Coronary artery (tissue), 2 donors: ENCODE results near the gene SLC35A5.

Experiments used
- DNase-seq: peaks from one replicate; pipeline ENCODE4 v3.0.0-alpha.2; 2017; ENCODE audit warnings: low spot score
- H3K27ac ChIP-seq, 2 donors: fragments of 200-600 bp; sonication (generic); one replicate each; pipeline ENCODE4 v1.5.1; 2016 to 2019
- H3K4me3 ChIP-seq: fragments of 200-600 bp; sonication (generic); 2 replicates; pipeline ENCODE4 v1.5.1; 2016; ENCODE audit warnings: mild to moderate bottlenecking, moderate library complexity
- TF ChIP-seq, protein P1 (sequence below): fragments of 200-600 bp; sonication (generic); IDR thresholded peaks from one replicate; pipeline ENCODE4 v1.5.1; 2019; ENCODE audit warnings: antibody characterized with exemption

SLC35A5 gene

DNA sequence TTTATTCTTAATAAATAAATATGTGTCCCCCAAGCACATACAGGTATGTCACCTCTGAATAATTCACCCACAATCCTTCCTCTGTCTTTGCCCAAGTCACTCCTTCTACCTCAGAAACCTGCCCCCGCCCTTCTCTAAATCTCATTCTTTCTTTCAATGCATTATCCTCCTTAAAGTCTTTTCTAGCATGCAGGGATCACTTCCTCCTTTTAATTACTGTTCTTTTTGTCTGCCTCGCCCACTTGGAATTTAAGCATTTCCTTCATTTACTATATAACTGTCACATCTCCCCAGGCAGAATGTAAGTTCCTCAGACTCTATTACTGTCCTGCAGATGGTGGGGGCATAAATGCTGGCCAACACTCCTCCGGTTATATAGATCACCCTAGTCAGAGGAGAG is 71.3 kb downstream of the SLC35A5 start:
- Histone ChIP-seq H3K27ac (peak overlapping the region; percentile 30 to 54), H3K4me3 (peak overlapping the region; percentile 7)
- TF ChIP-seq, protein P1, sequence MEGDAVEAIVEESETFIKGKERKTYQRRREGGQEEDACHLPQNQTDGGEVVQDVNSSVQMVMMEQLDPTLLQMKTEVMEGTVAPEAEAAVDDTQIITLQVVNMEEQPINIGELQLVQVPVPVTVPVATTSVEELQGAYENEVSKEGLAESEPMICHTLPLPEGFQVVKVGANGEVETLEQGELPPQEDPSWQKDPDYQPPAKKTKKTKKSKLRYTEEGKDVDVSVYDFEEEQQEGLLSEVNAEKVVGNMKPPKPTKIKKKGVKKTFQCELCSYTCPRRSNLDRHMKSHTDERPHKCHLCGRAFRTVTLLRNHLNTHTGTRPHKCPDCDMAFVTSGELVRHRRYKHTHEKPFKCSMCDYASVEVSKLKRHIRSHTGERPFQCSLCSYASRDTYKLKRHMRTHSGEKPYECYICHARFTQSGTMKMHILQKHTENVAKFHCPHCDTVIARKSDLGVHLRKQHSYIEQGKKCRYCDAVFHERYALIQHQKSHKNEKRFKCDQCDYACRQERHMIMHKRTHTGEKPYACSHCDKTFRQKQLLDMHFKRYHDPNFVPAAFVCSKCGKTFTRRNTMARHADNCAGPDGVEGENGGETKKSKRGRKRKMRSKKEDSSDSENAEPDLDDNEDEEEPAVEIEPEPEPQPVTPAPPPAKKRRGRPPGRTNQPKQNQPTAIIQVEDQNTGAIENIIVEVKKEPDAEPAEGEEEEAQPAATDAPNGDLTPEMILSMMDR: no peak
- no peak for DNase-seq

DNA sequence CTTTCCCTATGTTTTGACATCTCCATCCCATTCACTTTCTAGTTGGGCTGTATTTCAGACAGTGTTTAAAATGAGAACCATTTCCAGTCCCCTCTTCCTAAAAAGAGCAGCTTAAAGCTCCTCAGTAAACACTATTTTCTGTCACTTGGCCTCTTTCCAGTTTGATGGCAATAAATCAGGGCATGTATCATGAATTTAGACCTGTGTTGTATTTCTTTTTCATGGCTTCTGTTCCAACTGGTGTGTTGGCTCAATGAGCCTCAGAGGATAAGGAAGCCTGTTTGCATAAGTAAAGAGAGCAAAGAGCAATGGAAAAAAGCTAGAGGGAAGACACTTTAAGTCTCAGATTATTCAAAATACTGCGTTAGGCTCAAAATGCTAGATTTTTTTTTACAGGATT is 71.9 kb downstream of the SLC35A5 start:
- Histone ChIP-seq H3K27ac (peak overlapping the region; percentile 54 to 79), H3K4me3 (no peak overlapping the region)
- DNase-seq: no peak
- TF ChIP-seq, protein P1: no peak

DNA sequence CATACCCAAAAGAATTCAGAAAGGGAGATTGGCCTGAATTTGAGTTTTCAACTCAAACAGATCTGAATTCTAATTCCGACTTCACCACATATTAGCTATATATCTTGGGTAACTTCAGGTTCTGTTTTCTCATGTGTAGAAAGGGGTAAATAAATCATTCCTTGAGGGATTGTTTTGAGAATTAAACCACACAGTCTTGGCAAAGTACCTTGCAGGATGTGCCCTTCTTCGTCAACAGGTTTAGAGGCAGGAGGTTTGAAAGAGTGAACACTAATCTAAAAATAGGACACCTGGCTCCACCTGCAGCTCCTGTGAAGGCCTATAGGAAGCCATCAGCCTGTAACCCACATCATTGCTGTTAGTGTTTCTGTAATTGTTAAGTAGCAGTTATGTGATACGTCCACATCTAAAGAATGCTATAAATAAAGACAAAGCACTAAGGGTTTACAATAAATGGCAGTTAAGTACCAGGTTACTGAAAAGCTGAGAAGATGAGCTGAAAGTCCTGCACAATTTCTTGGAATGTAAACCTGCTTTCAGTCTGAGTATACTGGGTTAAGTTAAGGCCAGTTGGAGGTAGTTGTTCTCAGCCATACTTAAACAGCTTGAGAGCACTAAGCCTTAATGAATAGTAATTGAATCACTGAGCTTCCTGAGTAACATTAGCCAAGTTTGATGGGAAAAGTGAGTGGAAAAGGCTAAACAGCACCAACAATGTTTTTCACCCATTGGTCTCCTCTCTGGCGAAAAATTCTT is 73.1 kb downstream of the SLC35A5 start:
- peak overlapping the region; percentile 79 for H3K27ac ChIP-seq
- H3K4me3 ChIP-seq: peak overlapping the region; percentile 61
- TF ChIP-seq, protein P1: no peak
- no peak for DNase-seq
